ENCODE results near the gene TRAK1.
A peak's percentile ranks its signal among the peaks of the same experiment; 100 is the strongest.

The TRAK1 gene

DNA sequence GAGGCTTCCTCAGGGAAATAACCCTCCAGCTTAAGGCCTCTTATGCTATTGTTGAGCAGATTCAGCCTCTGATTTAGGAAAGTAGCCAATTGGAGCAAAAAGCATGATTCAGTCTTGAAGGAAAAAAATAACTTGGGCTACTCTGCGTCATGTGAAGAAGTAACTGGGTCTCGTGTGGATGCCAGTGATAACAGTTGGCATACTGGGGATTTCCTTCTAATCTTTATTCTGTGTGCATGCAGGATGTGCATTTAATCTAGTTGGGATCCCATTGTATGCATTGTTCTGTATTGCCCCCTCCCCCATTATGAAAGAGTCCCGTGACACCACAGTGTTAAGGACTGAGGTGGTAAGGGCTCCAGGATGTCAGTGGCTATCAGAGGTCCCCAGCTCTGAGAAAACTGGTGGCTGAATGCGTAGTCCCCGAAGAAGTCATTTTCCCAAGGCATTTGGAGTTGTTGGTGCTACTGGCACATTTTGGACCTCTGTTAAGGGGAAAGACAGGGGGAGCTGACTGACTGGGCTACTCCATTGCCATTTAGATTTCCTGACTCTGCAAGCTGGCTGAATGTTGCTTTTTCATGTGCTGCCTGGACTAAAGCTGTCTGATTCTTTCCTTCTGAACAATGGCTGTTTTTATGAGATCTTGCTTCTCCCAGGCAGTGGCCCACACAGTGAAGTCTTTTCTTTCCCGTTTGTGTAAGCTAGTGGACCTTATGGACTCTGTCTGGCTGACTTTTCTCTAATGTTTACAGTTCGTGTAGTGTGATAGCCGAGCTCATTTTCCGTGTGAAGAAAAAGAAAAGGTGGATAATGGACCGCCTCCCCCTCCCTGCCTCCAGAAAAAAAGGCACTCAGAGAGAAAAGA lies 38.4 kb upstream of the TRAK1 start:
- no peak overlapping the region for H3K4me3 ChIP-seq
- no peaks in the 10 kb centered on the region for H3K36me3 ChIP-seq (ENCODE audit: insufficient read depth, low read length)
- TF ChIP-seq FOXP2 (optimal IDR thresholded peaks at IDR 0.05; ENCODE audit: control extremely low read depth, extremely low read length, insufficient read depth) (no peak), EZH2 (IDR thresholded peaks at IDR 0.05) (no peak), POLR2AphosphoS5 (IDR thresholded peaks at IDR 0.05; ENCODE audit: borderline replicate concordance, low read depth, low read length) (no peak)
- no peak overlapping the region for H3K9ac ChIP-seq (ENCODE audit: insufficient read length)
- H3K9me3 ChIP-seq (ENCODE audit: low read depth, low read length), result no peaks in the 10 kb centered on the region
- DNase-seq (ENCODE audit: low read depth, low spot score), result no peak
- no peak overlapping the region for H3K27ac ChIP-seq

GRCh38 chr3:42053476-42053875 lies 37.7 kb upstream of the TRAK1 start:
- H3K27ac ChIP-seq, result no peak overlapping the region
- H3K36me3 ChIP-seq (ENCODE audit: insufficient read depth, low read length), result no peaks in the 10 kb centered on the region
- no peak overlapping the region for H3K4me3 ChIP-seq
- H3K9ac ChIP-seq (ENCODE audit: insufficient read length), result no peak overlapping the region
- TF ChIP-seq EZH2 (IDR thresholded peaks at IDR 0.05) (no peak), POLR2AphosphoS5 (IDR thresholded peaks at IDR 0.05; ENCODE audit: borderline replicate concordance, low read depth, low read length) (no peak), FOXP2 (optimal IDR thresholded peaks at IDR 0.05; ENCODE audit: control extremely low read depth, extremely low read length, insufficient read depth) (no peak)
- no peaks in the 10 kb centered on the region for H3K9me3 ChIP-seq (ENCODE audit: low read depth, low read length)
- no peak for DNase-seq (ENCODE audit: low read depth, low spot score)

- H3K4me3 ChIP-seq, result no peak overlapping the region
- no peak for DNase-seq (ENCODE audit: low read depth, low spot score)
- no peak overlapping the region for H3K27ac ChIP-seq
Measured at GRCh38 chr3:42055291-42055690, 35.9 kb upstream of the TRAK1 start.

DNA sequence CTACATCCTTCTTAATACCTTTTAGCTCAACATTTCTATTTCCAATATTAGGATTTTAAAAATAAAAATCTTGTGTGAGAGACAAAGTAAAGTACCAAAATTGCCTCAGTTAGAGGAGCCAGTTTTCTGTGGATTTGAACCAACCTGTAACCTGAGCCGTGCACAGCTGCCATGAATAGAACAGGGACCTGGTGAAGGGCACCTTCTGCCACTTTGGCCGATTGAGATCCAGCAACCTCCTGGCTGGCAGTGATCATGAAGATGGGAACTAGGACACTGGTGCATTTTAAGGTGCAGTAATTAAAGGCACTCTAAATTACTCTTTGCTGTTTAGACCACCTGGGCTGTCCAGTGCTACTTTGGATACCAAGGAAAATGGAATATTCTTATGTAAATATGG lies 34.3 kb upstream of the TRAK1 start:
- Histone ChIP-seq H3K9me3 (ENCODE audit: low read depth, low read length) (no peaks in the 10 kb centered on the region), H3K27ac (no peak overlapping the region)
- DNase-seq (ENCODE audit: low read depth, low spot score), result no peak

More at GRCh38 chr3:42055291-42055690, 35.9 kb upstream of the TRAK1 start:
- Histone ChIP-seq H3K36me3 (ENCODE audit: insufficient read depth, low read length) (no peaks in the 10 kb centered on the region), H3K9ac (ENCODE audit: insufficient read length) (no peak overlapping the region), H3K9me3 (ENCODE audit: low read depth, low read length) (no peaks in the 10 kb centered on the region)
- TF ChIP-seq POLR2AphosphoS5 (IDR thresholded peaks at IDR 0.05; ENCODE audit: borderline replicate concordance, low read depth, low read length) (no peak), FOXP2 (optimal IDR thresholded peaks at IDR 0.05; ENCODE audit: control extremely low read depth, extremely low read length, insufficient read depth) (no peak)

GRCh38 chr3:42057561-42058211 lies 33.5 kb upstream of the TRAK1 start:
- H3K4me3 ChIP-seq, result no peak overlapping the region
- DNase-seq (ENCODE audit: low read depth, low spot score), result no peak
- no peaks in the 10 kb centered on the region for H3K9me3 ChIP-seq (ENCODE audit: low read depth, low read length)
- TF ChIP-seq FOXP2 (optimal IDR thresholded peaks at IDR 0.05; ENCODE audit: control extremely low read depth, extremely low read length, insufficient read depth) (no peak), POLR2AphosphoS5 (IDR thresholded peaks at IDR 0.05; ENCODE audit: borderline replicate concordance, low read depth, low read length) (no peak), EZH2 (IDR thresholded peaks at IDR 0.05) (no peak)
- H3K27ac ChIP-seq, result no peak overlapping the region
- no peaks in the 10 kb centered on the region for H3K36me3 ChIP-seq (ENCODE audit: insufficient read depth, low read length)
- no peak overlapping the region for H3K9ac ChIP-seq (ENCODE audit: insufficient read length)

More for the DNA sequence above, 34.3 kb upstream of the TRAK1 start:
- Histone ChIP-seq H3K9ac (ENCODE audit: insufficient read length) (no peak overlapping the region), H3K4me3 (no peak overlapping the region), H3K36me3 (ENCODE audit: insufficient read depth, low read length) (no peaks in the 10 kb centered on the region)
- no peak for TF ChIP-seq POLR2AphosphoS5 (IDR thresholded peaks at IDR 0.05; ENCODE audit: borderline replicate concordance, low read depth, low read length)
- no peak for TF ChIP-seq EZH2 (IDR thresholded peaks at IDR 0.05)
- TF ChIP-seq FOXP2 (optimal IDR thresholded peaks at IDR 0.05; ENCODE audit: control extremely low read depth, extremely low read length, insufficient read depth), result no peak

- no peak overlapping the region for H3K9ac ChIP-seq (ENCODE audit: insufficient read length)
Measured at GRCh38 chr3:42061025-42061712, 30.0 kb upstream of the TRAK1 start.

GRCh38 chr3:42061713-42062380 lies 29.3 kb upstream of the TRAK1 start:
- no peak overlapping the region for H3K9ac ChIP-seq (ENCODE audit: insufficient read length)
- TF ChIP-seq EZH2 (IDR thresholded peaks at IDR 0.05), result no peak
- no peak for TF ChIP-seq FOXP2 (optimal IDR thresholded peaks at IDR 0.05; ENCODE audit: control extremely low read depth, extremely low read length, insufficient read depth)
- no peak for TF ChIP-seq POLR2AphosphoS5 (IDR thresholded peaks at IDR 0.05; ENCODE audit: borderline replicate concordance, low read depth, low read length)
- H3K27ac ChIP-seq, result peak overlapping the region; percentile 85
- no peak for DNase-seq (ENCODE audit: low read depth, low spot score)
- no peaks in the 10 kb centered on the region for H3K36me3 ChIP-seq (ENCODE audit: insufficient read depth, low read length)
- no peaks in the 10 kb centered on the region for H3K9me3 ChIP-seq (ENCODE audit: low read depth, low read length)
- peak overlapping the region; percentile 49 for H3K4me3 ChIP-seq

More at GRCh38 chr3:42061025-42061712, 30.0 kb upstream of the TRAK1 start:
- TF ChIP-seq EZH2 (IDR thresholded peaks at IDR 0.05) (no peak), FOXP2 (optimal IDR thresholded peaks at IDR 0.05; ENCODE audit: control extremely low read depth, extremely low read length, insufficient read depth) (no peak), POLR2AphosphoS5 (IDR thresholded peaks at IDR 0.05; ENCODE audit: borderline replicate concordance, low read depth, low read length) (no peak)
- H3K9me3 ChIP-seq (ENCODE audit: low read depth, low read length), result no peaks in the 10 kb centered on the region
- no peaks in the 10 kb centered on the region for H3K36me3 ChIP-seq (ENCODE audit: insufficient read depth, low read length)
- no peak for DNase-seq (ENCODE audit: low read depth, low spot score)
- peak overlapping the region; percentile 85 for H3K27ac ChIP-seq
- peak overlapping the region; percentile 49 for H3K4me3 ChIP-seq
